ENCODE measurements around the gene ATAD3A.
A peak's percentile ranks its signal among the peaks of the same experiment; 100 is the strongest.
"Not testable (repeated sequence)": the region's sequence is repeated elsewhere in the genome, so short reads cannot be mapped to it uniquely, and the experiment has no call there.

ATAD3A gene

DNA sequence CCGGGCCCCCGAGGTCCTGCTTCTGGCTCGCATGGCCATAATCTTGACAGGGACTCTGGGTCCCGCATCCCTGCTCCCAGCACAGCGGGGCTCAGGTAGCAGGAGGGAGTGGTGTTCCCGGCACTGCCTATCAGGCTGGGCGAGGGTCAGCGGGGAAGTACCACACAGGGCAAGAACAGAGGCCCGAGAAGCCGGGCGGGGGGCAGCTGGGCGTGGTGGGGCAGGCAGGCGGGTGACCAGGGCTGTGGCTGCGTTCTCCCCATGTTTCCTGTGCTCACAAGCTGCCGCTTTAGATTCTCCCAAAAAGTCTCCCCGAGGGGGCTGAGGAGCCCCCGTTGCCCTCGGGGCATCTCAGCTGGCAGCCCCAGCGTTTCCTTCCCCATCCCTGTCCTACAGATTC, 22.1 kb upstream of the ATAD3A start:
- DNase-seq (ENCODE audit: low read depth), result no peak

DNA sequence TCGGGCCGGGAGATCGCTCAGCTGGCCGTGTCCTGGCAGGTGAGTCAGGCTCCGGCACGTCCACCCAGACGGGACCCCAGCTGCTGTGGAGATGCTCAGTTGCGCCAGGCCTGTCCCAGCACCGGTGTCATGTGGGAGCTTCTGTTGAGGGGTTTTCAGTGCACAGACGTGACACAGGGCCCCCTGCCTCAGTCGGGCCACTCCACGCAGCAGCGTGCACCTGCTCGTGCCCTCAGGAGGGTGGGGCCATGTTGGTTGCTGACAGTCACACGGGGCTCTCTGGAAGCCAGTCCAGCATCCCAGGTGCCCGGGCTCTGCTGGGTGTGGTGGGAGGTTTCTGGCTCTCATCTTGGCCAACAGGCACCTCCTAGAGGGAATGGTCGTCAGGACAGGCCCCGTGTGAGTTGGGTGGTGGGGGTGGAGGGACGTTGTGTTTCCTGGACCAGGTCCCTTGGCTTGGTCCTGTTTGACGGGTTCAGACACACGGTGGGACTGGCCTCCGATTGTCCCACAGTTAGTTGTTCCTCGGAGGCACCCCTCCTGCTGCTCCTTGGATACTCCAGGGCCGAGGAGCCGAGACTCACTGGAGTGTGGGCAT, 21.2 kb upstream of the ATAD3A start:
- no peak for DNase-seq (ENCODE audit: low read depth)

DNA sequence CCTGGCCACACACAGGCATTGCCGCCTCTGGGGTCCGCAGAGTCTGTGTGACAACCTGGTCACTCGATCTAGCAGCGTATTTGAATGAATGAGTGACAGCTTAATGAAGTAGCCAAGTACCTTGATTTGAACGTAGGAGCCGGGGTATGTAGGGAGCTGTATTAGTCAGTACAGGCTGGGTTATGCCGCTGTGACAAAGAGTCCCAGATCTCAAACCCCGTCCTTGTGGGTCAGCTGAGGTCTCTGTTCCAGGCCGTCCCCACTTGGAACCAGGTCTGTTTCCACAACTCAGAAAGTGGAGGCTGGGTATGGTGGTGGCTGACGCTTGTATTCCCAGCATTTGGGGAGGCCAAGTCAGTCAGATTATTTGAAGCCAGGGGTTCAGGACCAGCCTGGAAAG, 20.4 kb upstream of the ATAD3A start:
- no peak for DNase-seq (ENCODE audit: low read depth)

DNA sequence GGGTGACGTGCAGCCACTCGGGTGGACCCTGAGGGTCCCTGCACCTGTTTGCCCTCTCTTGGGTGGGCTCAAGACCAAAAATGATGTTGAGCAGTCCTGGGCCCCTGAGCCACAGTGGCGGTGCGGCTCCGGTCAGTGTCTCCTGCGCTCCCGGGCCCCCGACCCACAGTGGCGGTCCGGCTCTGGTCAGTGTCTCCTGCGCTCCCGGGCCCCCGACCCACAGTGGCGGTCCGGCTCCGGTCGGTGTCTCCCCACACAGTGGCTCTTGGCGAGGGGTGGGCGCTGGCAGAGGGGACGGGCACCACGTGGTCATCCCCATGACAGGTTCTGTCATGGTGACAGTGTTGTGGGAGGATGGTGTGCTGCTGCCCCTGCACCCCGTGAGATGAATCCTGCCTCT, 17.7 kb upstream of the ATAD3A start:
- DNase-seq (ENCODE audit: low read depth), result not testable (repeated sequence)

DNA sequence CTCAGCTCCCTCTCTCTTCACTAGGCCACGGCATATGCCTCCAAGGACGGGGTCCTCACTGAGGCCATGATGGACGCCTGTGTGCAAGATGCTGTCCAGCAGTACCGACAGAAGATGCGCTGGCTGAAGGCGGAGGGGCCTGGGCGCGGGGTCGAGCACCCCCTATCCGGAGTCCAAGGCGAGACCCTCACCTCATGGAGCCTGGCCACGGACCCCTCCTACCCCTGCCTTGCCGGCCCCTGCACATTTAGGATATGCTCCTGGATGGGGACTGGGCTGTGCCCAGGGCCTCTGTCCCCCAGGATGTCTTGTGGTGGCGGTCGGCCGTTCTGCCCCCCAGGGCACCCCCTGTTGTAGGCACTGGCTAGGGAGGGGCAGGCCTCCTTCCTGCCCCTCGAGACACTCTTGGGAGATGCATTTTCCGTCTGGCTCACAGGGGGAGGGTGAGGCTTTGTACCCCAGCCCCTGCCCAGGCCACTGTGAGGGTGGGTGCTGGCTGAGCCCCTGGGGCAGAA, 16.4 kb upstream of the ATAD3A start:
- DNase-seq (ENCODE audit: low read depth), result not testable (repeated sequence)

DNA sequence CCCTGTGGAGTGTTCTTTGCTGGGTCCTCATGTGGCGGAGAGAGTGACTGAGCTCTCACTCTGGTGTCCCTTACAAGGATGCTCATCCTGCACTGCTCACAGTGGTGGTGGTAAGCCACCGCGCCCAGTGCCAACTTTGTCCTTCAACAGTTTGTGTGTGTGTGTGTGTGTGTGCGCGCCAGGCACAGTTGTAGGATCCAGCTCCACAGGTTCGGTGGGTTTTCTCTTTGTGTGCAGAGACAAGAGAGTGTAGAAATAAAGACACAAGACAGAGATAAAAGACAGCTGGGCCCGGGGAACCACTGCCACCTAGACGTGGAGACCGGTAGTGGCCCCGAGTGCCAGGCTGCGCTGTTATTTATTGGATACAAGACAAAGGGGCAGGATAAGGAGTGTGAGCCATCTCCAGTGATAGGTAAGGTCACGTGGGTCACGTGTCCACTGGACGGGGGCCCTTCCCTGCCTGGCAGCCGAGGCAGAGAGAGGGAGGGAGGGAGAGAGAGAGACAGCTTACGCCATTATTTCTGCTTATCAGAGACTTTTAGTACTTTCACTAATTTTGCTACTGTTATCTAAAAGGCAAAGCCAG, 7.1 kb upstream of the ATAD3A start:
- not testable (repeated sequence) for DNase-seq (ENCODE audit: low read depth)

DNA sequence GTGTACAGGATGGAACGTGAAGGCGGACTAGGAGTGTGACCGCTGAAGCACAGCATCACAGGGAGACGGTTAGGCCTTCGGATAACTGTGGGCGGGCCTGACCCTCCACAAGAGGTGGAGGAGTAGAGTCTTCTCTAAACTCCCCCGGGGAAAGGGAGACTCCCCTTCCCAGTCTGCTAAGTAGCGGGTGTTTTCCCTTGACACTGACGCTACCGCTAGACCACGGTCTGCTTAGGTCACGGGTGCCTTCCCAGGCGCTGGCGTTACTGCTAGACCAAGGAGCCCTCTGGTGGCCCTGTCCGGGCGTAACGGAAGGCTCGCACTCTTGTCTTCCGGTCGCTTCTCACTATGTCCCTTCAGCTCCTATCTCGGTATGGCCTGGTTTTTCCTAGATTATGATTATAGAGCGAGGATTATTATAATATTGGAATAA, 6.6 kb upstream of the ATAD3A start:
- not testable (repeated sequence) for DNase-seq (ENCODE audit: low read depth)

DNA sequence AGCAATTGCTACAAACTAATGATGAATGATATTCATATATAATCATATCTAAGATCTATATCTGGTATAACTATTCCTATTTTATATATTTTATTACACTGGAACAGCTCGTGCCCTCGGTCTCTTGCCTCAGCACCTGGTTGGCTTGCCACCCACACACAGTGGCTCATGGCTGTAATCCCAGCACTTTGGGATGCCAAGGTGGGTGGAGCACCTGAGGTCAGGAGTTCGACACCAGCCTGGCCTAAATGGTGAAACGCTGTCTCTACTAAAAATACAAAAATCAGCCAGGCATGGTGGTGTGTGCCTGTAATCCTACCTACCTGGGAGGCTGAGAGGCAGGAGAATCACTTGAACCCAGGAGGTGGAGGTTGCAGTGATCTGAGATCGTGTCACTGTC, 6.2 kb upstream of the ATAD3A start:
- not testable (repeated sequence) for DNase-seq (ENCODE audit: low read depth)

DNA sequence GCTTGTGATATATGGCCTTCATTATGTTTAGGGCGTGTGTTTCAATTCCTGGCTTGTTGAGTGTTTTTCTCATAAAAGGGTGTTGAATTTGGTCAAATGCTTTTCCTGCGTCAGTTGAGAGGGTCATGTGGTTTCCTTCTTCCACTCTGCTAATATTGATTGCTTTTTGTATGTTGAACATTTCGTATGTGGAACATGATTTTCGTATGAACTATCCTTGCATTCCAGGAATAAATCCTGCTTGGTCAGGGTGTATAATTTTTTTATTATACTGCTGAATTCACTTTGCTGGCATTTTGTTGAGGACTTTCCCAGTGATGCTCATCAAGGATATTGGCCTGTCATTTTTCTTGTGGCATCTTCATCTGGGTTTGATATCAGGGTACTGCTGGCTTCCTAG, 4.7 kb upstream of the ATAD3A start:
- no peak for DNase-seq (ENCODE audit: low read depth)

DNA sequence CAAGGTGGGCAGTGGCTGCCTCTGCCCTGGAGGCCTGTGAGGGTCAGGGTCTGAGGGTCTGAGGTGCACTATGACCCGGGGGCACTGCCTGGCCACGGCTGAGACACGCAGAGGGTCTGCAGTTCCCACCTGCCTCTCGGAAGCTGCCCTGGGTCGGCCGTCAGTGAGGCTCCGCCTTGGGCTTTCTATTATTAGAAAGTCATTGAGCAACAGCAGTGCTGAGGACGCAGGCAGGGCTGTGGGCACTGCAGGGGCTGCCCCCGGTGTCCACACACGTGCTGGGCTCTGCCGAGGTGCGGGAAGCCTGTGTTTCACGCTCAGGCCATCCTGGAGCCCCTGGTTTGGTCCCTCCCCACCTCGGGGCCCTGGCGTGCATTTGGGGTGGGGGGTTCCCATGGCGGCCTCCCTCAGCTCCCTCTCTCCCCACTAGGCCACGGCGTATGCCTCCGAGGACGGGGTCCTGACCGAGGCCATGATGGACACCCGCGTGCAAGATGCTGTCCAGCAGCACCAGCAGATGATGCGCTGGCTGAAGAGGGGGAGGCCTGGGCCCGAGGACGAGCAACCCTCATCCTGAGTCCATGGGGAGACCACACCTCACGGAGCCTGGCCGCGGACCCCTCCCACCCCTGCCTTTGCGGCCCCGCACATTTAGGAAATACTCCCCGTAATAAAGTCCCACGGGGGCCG, 3.0 kb upstream of the ATAD3A start:
- not testable (repeated sequence) for DNase-seq (ENCODE audit: low read depth)

DNA sequence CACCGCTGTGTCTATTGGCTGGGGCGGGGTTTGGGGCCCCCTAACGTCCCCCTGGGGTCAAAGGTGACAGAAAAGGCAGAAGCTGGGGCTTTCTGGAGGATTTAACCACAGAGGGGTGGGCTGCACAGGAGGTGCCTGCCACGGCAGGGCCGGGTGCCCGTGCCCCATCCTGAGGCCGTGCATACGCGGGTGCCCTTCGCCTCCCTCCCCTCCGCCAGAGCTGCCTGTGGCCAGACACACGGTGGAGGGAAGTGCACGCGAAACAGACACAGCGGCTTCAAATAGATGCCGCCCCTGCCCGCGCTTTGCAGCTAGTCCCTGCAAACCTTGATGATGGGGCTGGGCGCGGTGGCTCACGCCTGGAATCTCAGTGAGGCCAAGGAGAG, 2.5 kb upstream of the ATAD3A start:
- not testable (repeated sequence) for DNase-seq (ENCODE audit: low read depth)

DNA sequence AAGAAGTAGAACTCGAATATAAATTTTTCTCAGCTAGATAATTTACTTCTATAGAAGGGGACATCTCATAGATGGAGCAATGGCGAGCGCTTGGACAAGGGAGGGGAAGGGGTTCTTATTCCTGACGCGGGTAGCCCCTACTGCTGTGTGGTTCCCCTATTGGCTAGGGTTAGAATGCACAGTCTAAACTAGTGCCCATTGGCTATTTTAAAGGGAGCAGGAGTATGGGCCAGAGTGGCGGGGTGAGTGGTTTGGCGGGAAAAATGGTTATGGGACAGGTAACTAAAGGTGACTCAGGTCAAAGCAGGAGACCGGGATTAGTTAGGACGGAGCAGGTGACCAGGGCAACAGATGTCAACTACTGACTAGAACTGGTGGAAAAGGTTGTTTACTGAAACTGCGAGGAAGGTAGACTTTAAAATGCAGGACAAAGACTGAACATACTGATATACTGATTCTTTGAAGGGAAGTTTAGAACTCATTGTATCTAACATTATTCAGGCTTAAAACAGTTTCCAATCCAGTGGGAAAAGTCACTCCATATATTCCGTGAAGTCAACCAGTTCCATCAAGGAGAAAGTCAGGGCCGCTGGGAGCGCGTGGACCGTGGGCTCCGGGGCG, 940 bp upstream of the ATAD3A start:
- peak; percentile 13 for DNase-seq (ENCODE audit: low read depth)

DNA sequence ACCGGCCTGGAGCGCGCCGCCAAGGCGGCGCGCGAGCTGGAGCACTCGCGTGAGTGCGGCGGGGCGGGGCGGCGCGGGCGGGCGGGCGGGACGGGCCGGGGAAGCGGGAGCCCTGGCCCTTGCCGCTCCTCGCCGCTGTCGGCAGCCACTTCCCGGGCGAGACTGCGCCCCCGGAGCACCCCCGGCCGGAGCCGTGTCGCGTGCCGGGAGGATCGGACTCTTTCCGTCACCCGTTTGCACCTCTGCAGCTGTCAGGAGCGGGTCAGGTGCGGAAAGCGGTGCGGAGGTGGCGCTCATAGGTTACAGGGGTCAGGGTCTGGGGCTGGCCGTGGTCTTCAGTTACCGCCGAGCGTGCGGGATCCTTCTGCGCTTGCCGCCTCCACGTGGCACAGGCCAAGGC, 463 bp downstream of the ATAD3A start:
- not testable (repeated sequence) for DNase-seq (ENCODE audit: low read depth)

DNA sequence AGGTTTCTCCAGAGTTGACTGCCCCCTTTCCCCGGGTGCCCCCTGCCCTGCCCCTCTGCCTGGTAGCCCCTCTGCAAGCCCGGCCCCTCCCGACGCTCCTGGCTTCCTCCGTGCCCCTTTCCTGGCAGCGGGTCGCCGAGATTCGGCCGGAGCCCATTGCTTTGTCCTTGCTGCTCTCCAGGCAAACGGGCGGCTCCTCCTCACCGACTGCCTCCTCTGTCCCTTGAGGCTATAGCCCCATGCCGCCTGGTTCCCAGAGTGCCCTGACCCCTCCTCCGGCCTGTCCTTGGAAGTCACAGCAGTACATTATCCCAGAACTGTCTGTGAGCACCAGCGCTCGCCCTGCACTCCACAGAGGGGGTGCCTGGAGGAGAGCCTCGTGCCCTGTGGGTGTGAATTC, 1.7 kb downstream of the ATAD3A start:
- DNase-seq (ENCODE audit: low read depth), result not testable (repeated sequence)

DNA sequence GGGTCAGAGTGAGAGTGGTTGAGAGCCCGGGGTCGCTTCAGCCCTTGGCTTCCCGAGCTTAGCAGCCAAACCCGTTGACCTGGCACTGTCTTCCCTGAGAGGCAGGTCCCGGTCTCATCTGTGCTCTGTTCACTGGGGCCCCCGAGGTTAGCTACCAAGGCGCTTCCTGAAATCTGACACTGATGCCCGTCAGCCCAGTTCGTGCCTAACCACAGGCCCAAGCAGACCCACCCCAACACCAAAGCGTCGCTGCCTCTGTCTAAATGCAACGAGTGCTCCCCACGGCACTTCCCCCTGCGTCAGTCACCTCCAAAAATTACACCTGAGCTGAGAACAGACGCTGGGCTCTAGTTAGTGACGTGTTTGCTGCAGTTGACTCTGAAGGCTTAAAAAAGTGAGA, 2.4 kb downstream of the ATAD3A start:
- DNase-seq (ENCODE audit: low read depth), result not testable (repeated sequence)

DNA sequence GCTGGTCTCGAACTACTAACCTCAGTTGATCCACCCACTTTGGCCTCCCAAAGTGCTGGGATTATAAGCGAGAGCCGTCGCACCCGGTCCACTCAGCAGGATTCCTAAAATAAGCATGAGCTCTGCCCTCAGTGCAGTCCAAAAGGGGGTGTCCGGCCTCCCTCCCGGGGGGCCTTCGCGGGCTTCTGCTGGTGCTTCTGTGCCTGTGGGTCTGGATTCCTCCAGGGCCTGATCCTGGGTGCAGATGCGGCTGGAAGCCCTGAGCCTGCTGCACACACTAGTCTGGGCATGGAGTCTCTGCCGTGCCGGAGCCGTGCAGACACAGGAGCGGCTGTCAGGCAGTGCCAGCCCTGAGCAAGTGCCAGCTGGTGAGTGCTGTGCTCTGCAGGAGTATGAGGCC, 5.0 kb downstream of the ATAD3A start:
- not testable (repeated sequence) for DNase-seq (ENCODE audit: low read depth)

DNA sequence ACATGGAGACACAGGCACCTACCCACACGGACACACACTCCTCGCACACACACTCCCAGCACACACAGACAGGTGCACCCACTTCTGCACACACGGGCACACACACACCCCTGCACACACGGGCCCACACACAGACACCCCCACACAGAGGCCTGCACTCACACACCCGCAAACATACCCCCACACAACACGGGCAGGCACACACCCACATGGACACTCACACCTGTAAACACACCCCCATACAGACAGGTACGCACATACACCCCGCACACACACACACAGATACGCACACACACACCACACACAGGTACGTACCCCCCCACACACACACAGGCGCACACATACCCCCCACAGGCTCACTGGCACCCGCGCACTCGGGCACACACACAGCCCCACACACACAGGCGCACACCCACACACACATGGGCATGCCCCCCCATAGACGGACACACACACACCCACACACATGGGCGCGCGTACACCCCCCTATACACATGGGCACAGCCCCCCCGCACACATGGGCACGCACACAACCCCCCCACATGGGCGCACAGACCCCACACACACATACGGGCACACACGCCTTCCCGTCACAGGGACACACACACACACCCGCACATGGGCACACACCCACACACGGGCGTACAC, 6.1 kb downstream of the ATAD3A start:
- no peak for DNase-seq (ENCODE audit: low read depth)

DNA sequence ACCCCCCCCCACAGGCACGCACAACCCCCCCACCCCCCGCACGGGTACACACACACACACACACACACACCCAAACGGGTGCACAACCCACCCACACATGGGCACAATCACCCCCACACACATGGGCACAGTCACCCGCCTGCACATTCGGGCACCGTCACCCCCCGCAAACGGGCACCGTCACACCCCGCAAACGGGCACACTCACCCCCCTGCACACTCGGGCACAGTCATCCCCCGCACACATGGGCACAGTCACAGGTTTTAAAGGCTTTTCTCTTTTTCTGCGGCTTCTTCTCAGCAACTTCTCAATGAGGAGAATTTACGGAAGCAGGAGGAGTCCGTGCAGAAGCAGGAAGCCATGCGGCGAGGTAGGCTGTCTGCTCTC, 6.7 kb downstream of the ATAD3A start:
- not testable (repeated sequence) for DNase-seq (ENCODE audit: low read depth)

DNA sequence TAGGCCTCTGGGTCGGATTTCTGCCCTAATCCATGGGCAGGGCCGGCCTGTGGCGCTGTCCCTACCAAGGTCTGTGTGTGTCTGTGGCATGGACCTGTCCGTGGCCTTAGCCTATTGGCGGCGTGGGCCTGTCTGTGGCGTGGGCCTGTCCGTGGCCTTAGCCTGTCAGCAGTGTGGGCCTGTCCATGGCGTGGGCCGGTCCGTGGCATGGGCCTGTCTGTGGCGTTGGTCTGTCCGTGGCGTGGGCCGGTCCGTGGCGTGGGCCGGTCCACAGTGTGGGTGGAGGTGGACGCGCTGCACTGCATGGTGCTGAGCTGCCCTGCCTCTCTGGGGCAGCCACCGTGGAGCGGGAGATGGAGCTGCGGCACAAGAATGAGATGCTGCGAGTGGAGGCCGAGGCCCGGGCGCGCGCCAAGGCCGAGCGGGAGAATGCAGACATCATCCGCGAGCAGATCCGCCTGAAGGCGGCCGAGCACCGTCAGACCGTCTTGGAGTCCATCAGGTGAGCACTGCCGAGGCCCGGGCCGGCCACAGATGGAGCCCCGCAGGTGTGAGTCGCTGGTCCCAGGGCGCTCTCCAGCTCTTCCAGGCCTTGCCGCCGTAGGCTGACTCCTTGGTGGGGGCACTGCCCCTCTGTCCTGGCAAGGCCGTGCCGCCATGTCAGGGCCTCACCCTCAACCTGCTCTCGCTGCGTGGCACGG, 8.0 kb downstream of the ATAD3A start:
- not testable (repeated sequence) for DNase-seq (ENCODE audit: low read depth)

DNA sequence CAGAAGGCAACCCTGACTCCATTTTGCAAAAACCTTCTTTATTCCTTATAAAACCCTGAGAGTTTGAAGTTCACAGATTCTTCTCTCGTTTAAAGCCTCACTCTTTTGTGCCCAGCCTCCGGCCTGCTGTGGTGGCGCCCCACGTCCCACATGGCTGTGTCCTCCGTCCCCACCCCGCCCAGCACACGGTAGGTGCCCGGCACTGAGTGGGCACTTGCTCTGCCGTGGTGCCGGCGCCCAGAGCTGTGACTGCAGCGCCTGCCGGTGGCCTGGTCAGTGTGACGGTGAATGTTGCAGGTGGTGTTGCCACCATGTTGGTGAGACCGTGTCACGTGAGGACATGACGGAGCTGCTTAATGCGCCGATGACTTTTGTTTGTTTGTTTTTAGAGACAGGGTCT, 9.4 kb downstream of the ATAD3A start:
- no peak for DNase-seq (ENCODE audit: low read depth)

DNA sequence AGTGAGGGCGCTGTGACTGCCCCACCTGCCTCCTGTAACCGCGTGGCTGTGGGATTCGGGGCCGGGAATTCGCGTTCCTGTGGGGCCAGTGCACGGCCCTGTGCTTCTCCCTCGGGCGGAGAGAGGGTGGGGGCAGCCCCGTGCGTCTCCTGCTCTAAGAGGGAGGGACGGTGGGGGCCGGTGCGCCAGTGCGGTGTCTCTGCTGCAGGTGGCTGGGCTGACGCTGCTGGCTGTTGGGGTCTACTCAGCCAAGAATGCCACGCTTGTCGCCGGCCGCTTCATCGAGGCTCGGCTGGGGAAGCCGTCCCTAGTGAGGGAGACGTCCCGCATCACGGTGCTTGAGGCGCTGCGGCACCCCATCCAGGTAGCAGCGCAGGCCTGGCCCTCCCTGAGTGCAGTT, 10.6 kb downstream of the ATAD3A start:
- DNase-seq (ENCODE audit: low read depth), result not testable (repeated sequence)

DNA sequence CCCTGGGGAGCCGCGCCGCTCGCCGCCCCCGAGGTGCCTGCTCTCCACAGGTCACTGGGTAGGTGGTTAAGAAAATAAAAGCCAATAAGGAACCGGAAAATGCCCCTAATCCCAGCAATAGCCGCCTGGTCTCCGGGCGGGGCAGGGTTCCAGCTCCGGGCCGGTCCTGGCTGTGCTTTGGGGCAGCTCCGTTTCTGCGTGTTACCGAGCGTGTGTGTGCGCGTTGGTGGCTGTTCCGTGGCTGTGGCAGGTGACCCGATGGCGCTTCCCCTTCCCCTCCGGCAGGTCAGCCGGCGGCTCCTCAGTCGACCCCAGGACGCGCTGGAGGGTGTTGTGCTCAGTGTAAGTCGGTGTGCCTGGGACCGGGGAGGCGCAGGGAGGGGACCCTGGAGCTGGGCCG, 11.3 kb downstream of the ATAD3A start:
- DNase-seq (ENCODE audit: low read depth), result not testable (repeated sequence)

Measured in HS-5 (cell line).